ENCODE results near the gene WNK2. TPM values are rescaled to one million over a fixed set of nuclear protein-coding genes. Genes with fewer than 3 reads are reported as not detected.

WNK2 gene
- total RNA-seq (2022; extraction: Qiagen RNA extraction; ENCODE audit: low read depth) = 3.8 to 8.6 TPM (median 6.4 TPM) in 5 replicates

DNA sequence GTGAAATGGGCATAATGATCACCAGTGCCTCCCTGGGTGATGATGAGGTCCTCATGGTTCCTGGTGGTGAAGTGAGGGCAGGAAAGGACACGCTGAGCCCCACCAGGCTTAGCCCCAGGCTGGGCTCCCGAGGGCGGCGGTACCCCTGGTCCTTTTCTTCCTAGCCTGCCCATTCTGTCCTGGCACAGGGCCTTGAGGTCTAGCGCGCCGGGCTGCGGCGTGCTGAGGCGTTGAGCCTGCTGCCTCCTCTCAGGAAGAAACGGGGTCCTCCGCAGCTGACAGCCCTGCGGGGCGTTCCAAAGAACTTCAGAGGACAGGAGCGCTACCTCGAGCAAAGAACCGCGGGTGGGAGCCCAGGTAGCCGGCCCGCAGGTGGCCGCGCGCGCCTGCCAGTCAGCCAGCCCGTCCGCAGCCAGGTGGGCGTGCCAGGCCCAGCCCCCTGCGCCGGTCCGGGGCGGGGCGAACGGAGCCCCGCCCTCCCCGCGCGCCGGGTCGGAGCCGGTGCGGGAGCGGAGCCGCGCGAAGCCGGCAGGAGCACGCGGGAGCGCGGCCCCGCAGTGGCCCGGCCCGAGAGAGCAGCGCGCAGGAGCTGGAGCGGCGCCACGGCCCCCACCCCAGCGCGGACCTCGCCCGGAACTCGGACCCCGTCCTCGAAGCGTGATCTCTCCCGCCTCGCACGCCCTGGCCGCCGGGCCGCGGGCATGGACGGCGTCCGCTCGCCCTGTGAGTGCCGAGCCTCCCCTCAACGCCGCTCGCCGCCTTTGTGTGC, at the start of gene WNK2:
Gene WNK2, plus strand, starts transcription at position 477 of the 769 bp plus-strand sequence. CDS start 791 bp downstream, outside the sequence.

Other genes starting within 250 kb of the WNK2 start
- gene FGD3, start 236.6 kb upstream of the WNK2 start, total RNA-seq (2022; extraction: Qiagen RNA extraction; ENCODE audit: low read depth) = 0.11 to 0.41 TPM (median 0.23 TPM) in 5 replicates
- 0.26 to 0.79 TPM (median 0.58 TPM) in 5 replicates for gene SUSD3, start 125.4 kb upstream of the WNK2 start, total RNA-seq (2022; extraction: Qiagen RNA extraction; ENCODE audit: low read depth)
- 52.6 to 67.4 TPM (median 60.6 TPM) in 5 replicates for gene CARD19, start 87.9 kb upstream of the WNK2 start, total RNA-seq (2022; extraction: Qiagen RNA extraction; ENCODE audit: low read depth)
- gene NINJ1, start 49.9 kb upstream of the WNK2 start, total RNA-seq (2022; extraction: Qiagen RNA extraction; ENCODE audit: low read depth) = 75.7 to 99.9 TPM (median 82.3 TPM) in 5 replicates